ENCODE measurements around the gene PPM1A. TPM values are rescaled to one million over a fixed set of nuclear protein-coding genes. Genes with fewer than 3 reads are reported as not detected.
A peak's percentile ranks its signal among the peaks of the same experiment; 100 is the strongest.

The PPM1A gene
- total and polyA plus RNA-seq, 2 of the 8 experiments (the other 6 are each of a cell fraction or from before 2014, with no cell fraction given): 14.0 to 51.2 TPM

DNA sequence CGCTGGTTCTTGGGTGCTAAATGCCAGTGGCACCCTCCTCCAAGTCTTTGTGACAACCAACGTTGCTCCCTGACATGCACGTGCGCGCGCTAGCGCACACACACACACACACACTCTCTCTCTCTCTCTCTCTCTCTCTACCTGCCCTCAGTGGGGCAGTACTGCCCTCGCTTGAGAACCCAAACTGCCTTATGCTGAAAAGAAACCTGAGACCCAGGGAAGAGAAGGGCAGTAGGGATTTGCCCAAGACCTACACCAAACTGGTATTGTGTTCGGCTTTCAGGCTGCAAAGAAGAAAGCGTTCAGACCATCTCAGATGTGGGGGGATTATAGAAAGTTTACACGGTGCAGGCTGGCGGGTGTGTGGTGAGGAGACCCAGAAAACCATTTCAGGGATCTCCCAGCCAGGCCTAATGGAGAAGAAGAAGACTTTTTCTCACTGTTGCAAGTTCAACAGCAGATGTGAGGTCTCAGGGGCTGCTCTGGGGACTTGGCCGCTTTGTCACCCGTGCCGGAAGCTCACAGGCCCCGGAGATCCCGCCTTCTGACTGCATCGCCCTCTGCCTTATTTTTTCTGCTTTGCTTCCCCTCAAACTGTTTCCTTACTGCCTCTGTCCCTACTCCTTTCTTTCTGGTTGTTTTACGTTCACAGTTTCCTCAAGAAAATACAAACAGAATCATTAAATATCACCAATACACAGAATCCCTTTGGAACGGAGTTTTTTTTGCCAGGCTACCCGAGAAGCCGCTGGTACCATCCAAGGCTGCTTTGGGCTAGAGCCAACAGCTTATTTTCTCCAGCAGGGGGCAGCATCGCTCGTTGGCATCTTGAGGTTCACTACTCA lies 82.4 kb downstream of the PPM1A start:
- DNase-seq (ENCODE audit: low read depth in 1 of 2, low spot score in 2 of 2) (peak; percentile 68 to 92), FAIRE-seq (peak; percentile 91)
- Histone ChIP-seq H2AFZ (ENCODE audit: low read length) (peak overlapping the region; percentile 97), H3K9me3 (ENCODE audit: insufficient read depth in 2 of 2, low read depth in 1 of 2, low read length in 1 of 2) (no peaks in the 10 kb centered on the region), H2BK20ac (ENCODE audit: low read length) (no peak overlapping the region), H2BK120ac (replicated peaks; ENCODE audit: low read depth, low read length) (no peak overlapping the region), H4K91ac (replicated peaks; ENCODE audit: insufficient read length, low read length) (peak overlapping the region; percentile 34), H3K4ac (replicated peaks; ENCODE audit: insufficient read length, low read depth, low read length) (no peak overlapping the region), H3K27ac (ENCODE audit: low read depth, low read length) (no peak overlapping the region), H3K23me2 (ENCODE audit: low read depth, low read length) (peaks cover 2% of the 10 kb centered on the region; the same call in 1 of the 2 replicates), H4K20me1 (replicated peaks in 1 of 2; ENCODE audit: control insufficient read depth in 1 of 2, insufficient read depth in 2 of 2, low read length in 2 of 2) (no peaks in the 10 kb centered on the region), H3K36me3 (ENCODE audit: control insufficient read depth in 2 of 4, insufficient read depth in 4 of 4, low read length in 3 of 4) (no peaks in the 10 kb centered on the region), H3K9ac (replicated peaks in 1 of 4; ENCODE audit: extremely low read depth in 1 of 4, low read depth in 3 of 4, low read length in 3 of 4) (0 out of 7 replicates have a peak overlapping the region, but pooled peaks of 1 of the 4 experiments have one; percentile 20), H2BK5ac (ENCODE audit: low read depth, low read length) (peak overlapping the region; percentile 19; the same call in 1 of the 2 replicates), H3K23ac (ENCODE audit: insufficient read length) (no peak overlapping the region), H2AK5ac (ENCODE audit: low read depth, low read length) (no peak overlapping the region), H3K18ac (ENCODE audit: extremely low read depth, low read length) (peak overlapping the region; percentile 62; the same call in 1 of the 2 replicates), H2BK15ac (ENCODE audit: low read length) (no peak overlapping the region; the same call in 1 of the 2 replicates), H3K27me3 (replicated peaks in 1 of 4; ENCODE audit: control insufficient read depth in 3 of 4, extremely low read depth in 1 of 4, insufficient read depth in 3 of 4, low read length in 3 of 4) (peaks cover 0 to 5% (median 1%) of the 10 kb centered on the region in 4 experiments; a peak in 3 of 7 replicates), H2BK12ac (ENCODE audit: low read depth, low read length) (0 out of 2 replicates have a peak overlapping the region, but pooled peaks have one; percentile 13), H3K56ac (replicated peaks; ENCODE audit: insufficient read length, low read depth, low read length) (no peak overlapping the region), H3K79me1 (ENCODE audit: low read depth, low read length) (no peaks in the 10 kb centered on the region), H3K4me3 (ENCODE audit: extremely low read depth in 1 of 4, insufficient read depth in 2 of 4, low read depth in 3 of 4, low read length in 4 of 4) (peak overlapping the region; percentile 32 to 55 (median 44); a peak in 7 of 8 replicates), H3K14ac (ENCODE audit: insufficient read length) (no peak overlapping the region), H3K79me2 (ENCODE audit: control insufficient read depth in 1 of 2, insufficient read depth in 2 of 2, low read length in 2 of 2) (no peaks in the 10 kb centered on the region), H4K8ac (ENCODE audit: extremely low read depth, insufficient read depth, low read length) (no peak overlapping the region), H3K4me2 (ENCODE audit: insufficient read depth in 1 of 2, low read depth in 2 of 2, low read length in 2 of 2) (peak overlapping the region; percentile 64 to 74), H3K4me1 (replicated peaks in 1 of 4; ENCODE audit: control insufficient read depth in 3 of 4, insufficient read depth in 4 of 4, low read length in 3 of 4) (peaks cover 2 to 12% (median 8%) of the 10 kb centered on the region in 4 experiments; a peak in 6 of 7 replicates), H4K5ac (ENCODE audit: insufficient read length, low read depth, low read length) (no peak overlapping the region)
- 31% methylated on average over 23 of the region's 24 CpGs; no CpG with 5 or more reads in 1 of the 2 experiments for WGBS, 2 experiments (ENCODE audit: extremely low coverage in 1 of 2, insufficient coverage in 1 of 2, insufficient read length in 1 of 2, insufficient replicate concordance in 2 of 2, low coverage in 1 of 2, low lambda C conversion rate in 2 of 2, missing lambda C conversion rate in 1 of 2)
- ChIA-PET POLR2A (ENCODE audit: partially characterized antibody) (interaction anchor here (1.7 kb wide), 2 partner anchors 16 to 83 kb away, joined by 5 read pairs; partner anchors contain the start of gene PPM1A), CTCF (ENCODE audit: partially characterized antibody) (interaction anchor here (0.6 to 7.8 kb wide), 54 partner anchors 8 to 921 kb away, joined by 3 to 73 read pairs (median 4); partner anchors contain the start of genes DHRS7 and PPM1A)
- TF ChIP-seq JUN (IDR thresholded peaks at IDR 0.05; ENCODE audit: low read depth, low read length) (no peak), TAF7 (optimal IDR thresholded peaks at IDR 0.05; ENCODE audit: borderline replicate concordance, low read depth, low read length) (no peak), SP1 (IDR thresholded peaks at IDR 0.05; ENCODE audit: low read depth, low read length) (no peak), EGR1 (IDR thresholded peaks at IDR 0.05; ENCODE audit: borderline replicate concordance, low read depth, low read length) (no peak), JUND (IDR thresholded peaks at IDR 0.05; ENCODE audit: low read length) (no peak), SP4 (IDR thresholded peaks at IDR 0.05; ENCODE audit: low read length) (no peak), TEAD4 (IDR thresholded peaks at IDR 0.05; ENCODE audit: low read depth, low read length) (no peak), KDM1A (IDR thresholded peaks at IDR 0.05; ENCODE audit: borderline replicate concordance, low read length) (no peak), POLR2A (IDR thresholded peaks at IDR 0.05; ENCODE audit: control extremely low read depth in 1 of 2, low read depth in 2 of 2, low read length in 2 of 2) (no peak), KDM5A (IDR thresholded peaks at IDR 0.05; ENCODE audit: low read length) (no peak), MAX (IDR thresholded peaks at IDR 0.05) (peak; percentile 89), RAD21 (IDR thresholded peaks at IDR 0.05 in 1 of 2, conservative IDR thresholded peaks at IDR 0.05 in 1 of 2; ENCODE audit: low read depth in 2 of 2, low read length in 2 of 2) (peak; percentile 82 to 88)

Measured in H1 (cell line).